Measurements from ENCODE around the gene UBL3. TPM values are rescaled to one million over a fixed set of nuclear protein-coding genes. Genes with fewer than 3 reads are reported as not detected.

Gene UBL3
- total RNA-seq, 1 experiment from 2014 or later, result 19.0 TPM

- no peak overlapping the region for H3K27ac Mint-ChIP-seq
- H3K9ac ChIP-seq (ENCODE audit: extremely low read depth, insufficient read length, low read length), result no peak overlapping the region
- no peak overlapping the region for H2BK20ac ChIP-seq (ENCODE audit: low read depth, low read length, poor library complexity, severe bottlenecking)
- no peak overlapping the region for H2BK120ac ChIP-seq (ENCODE audit: low read depth, low read length, poor library complexity, severe bottlenecking)
- no peaks in the 10 kb centered on the region for H3K23me2 ChIP-seq (ENCODE audit: insufficient read length, low read depth, low read length, poor library complexity, severe bottlenecking)
- no peaks in the 10 kb centered on the region for H3K9me3 ChIP-seq (ENCODE audit: control insufficient read depth, low read depth, low read length)
- H3K36me3 Mint-ChIP-seq (ENCODE audit: insufficient read depth in 1 of 3, low read depth in 3 of 3), result no peaks in the 10 kb centered on the region
- no peaks in the 10 kb centered on the region for H4K20me1 ChIP-seq (ENCODE audit: control insufficient read depth, insufficient read depth, insufficient read length)
- H3K79me2 ChIP-seq (ENCODE audit: insufficient read depth, low read length), result 0 out of 2 replicates have a peak, but pooled peaks cover 1% of the 10 kb centered on the region
- no peak overlapping the region for H2AK5ac ChIP-seq (ENCODE audit: insufficient read length, low read length)
- H2BK12ac ChIP-seq (ENCODE audit: insufficient read length, low read depth, low read length), result no peak overlapping the region
- no peak for DNase-seq
- no peak overlapping the region for H3K4me3 Mint-ChIP-seq
- peaks cover 8% of the 10 kb centered on the region; the same call in 1 of the 2 replicates for H3K4me1 ChIP-seq (ENCODE audit: insufficient read depth, low read length)
- no peak overlapping the region for H3K23ac ChIP-seq (ENCODE audit: insufficient read length, low read depth, low read length)
- H3K27me3 Mint-ChIP-seq (ENCODE audit: low read depth), result no peaks in the 10 kb centered on the region
- no peak overlapping the region for H4K8ac ChIP-seq (replicated peaks; ENCODE audit: insufficient read length, low read depth, low read length)
- H2BK15ac ChIP-seq (ENCODE audit: low read depth, low read length), result no peak overlapping the region
- no peak overlapping the region for H3K14ac ChIP-seq (ENCODE audit: insufficient read depth, low read length)
- H4K91ac ChIP-seq (ENCODE audit: insufficient read length, low read depth, low read length), result no peak overlapping the region
- H3K4me2 ChIP-seq (ENCODE audit: insufficient read depth, insufficient read length, low read length), result no peak overlapping the region
- no peaks in the 10 kb centered on the region for H3K27me3 ChIP-seq (ENCODE audit: insufficient read depth, low read length)
- H2BK5ac ChIP-seq (ENCODE audit: insufficient read length, low read length), result no peak overlapping the region
- no peak overlapping the region for H2AFZ ChIP-seq (ENCODE audit: low read length)
- no peak overlapping the region for H4K5ac ChIP-seq (ENCODE audit: insufficient read length, low read depth, low read length)
- TF ChIP-seq, protein P1, sequence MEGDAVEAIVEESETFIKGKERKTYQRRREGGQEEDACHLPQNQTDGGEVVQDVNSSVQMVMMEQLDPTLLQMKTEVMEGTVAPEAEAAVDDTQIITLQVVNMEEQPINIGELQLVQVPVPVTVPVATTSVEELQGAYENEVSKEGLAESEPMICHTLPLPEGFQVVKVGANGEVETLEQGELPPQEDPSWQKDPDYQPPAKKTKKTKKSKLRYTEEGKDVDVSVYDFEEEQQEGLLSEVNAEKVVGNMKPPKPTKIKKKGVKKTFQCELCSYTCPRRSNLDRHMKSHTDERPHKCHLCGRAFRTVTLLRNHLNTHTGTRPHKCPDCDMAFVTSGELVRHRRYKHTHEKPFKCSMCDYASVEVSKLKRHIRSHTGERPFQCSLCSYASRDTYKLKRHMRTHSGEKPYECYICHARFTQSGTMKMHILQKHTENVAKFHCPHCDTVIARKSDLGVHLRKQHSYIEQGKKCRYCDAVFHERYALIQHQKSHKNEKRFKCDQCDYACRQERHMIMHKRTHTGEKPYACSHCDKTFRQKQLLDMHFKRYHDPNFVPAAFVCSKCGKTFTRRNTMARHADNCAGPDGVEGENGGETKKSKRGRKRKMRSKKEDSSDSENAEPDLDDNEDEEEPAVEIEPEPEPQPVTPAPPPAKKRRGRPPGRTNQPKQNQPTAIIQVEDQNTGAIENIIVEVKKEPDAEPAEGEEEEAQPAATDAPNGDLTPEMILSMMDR (conservative IDR thresholded peaks at IDR 0.05), result no peak
- no peak overlapping the region for H3K27ac ChIP-seq (ENCODE audit: insufficient read length, low read depth, low read length)
- H3K4ac ChIP-seq (ENCODE audit: low read depth, low read length), result no peak overlapping the region
- no peak overlapping the region for H3T11ph ChIP-seq (ENCODE audit: low read length)
- H3K4me1 Mint-ChIP-seq, result peaks cover 17 to 19% of the 10 kb centered on the region in 2 experiments
- H3K79me1 ChIP-seq (ENCODE audit: insufficient read depth, low read depth, low read length, poor library complexity, severe bottlenecking), result peaks cover 3% of the 10 kb centered on the region
- no peaks in the 10 kb centered on the region for H3K9me3 Mint-ChIP-seq
- no peak overlapping the region for H3K18ac ChIP-seq (ENCODE audit: insufficient read length, low read depth, low read length)
- WGBS (ENCODE audit: extremely low coverage, insufficient read length, low lambda C conversion rate), result no CpG with 5 or more reads among the region's 1 CpG
- no peak overlapping the region for H3K56ac ChIP-seq (ENCODE audit: insufficient read length, low read depth, low read length)
These were observed 47.8 kb downstream of the UBL3 start for GRCh38 chr13:29802621-29803020.
